Measurements from ENCODE around the gene DUOX2.
"Not testable (repeated sequence)": the region's sequence is repeated elsewhere in the genome, so short reads cannot be mapped to it uniquely, and the experiment has no call there.

The DUOX2 gene

GRCh38 chr15:45099549-45100165 is 14.3 kb downstream of the DUOX2 start:
- no peak for FAIRE-seq

GRCh38 chr15:45097466-45097865 is 16.5 kb downstream of the DUOX2 start:
- no peak for FAIRE-seq

- no peak for FAIRE-seq
Measured at GRCh38 chr15:45095661-45096060, 18.3 kb downstream of the DUOX2 start.

- no peak for FAIRE-seq
Measured at GRCh38 chr15:45094358-45094730, 19.6 kb downstream of the DUOX2 start.

- no peak for FAIRE-seq
Measured at GRCh38 chr15:45093622-45094357, 20.2 kb downstream of the DUOX2 start.

DNA sequence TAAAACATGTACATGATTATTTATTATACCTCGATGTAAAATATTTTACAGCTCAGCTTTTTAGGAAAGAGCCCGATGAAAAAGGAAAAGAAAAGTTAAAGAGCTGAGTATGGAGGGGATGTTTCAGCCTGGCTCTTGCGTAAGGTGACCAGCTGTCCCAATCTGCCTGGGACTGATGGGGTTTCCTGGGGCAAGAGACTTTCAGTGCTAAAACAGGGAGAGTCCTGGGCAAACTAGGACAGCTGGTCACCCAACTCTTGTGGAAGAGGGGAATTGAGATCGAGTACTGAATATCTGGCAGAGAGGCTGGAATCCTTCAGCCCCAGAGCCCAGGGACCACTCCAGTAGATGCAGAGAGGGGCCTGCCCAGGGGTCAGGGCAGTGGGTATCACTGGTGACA is 21.0 kb downstream of the DUOX2 start:
- FAIRE-seq, result no peak

- FAIRE-seq, result no peak
Measured at GRCh38 chr15:45091576-45091975, 22.4 kb downstream of the DUOX2 start.

DNA sequence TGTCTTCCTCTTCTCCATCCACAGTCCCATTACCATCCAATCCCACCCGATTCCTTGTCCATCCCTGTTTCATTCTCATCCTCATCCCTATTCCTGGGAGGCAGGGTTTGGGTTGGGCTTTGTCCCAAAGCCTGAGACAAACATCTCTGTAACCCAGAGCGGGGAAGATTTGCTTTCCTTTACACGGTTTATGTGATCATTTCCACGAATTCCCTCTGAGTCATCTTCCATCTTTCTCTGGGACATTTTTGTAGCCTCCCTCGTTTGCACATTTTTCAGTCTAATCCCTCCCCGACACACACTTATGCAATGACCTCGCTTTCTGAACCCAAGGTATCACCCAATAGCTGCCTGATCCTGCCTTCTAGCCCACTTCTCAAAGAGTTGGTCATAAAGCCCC is 22.8 kb downstream of the DUOX2 start:
- no peak for FAIRE-seq

DNA sequence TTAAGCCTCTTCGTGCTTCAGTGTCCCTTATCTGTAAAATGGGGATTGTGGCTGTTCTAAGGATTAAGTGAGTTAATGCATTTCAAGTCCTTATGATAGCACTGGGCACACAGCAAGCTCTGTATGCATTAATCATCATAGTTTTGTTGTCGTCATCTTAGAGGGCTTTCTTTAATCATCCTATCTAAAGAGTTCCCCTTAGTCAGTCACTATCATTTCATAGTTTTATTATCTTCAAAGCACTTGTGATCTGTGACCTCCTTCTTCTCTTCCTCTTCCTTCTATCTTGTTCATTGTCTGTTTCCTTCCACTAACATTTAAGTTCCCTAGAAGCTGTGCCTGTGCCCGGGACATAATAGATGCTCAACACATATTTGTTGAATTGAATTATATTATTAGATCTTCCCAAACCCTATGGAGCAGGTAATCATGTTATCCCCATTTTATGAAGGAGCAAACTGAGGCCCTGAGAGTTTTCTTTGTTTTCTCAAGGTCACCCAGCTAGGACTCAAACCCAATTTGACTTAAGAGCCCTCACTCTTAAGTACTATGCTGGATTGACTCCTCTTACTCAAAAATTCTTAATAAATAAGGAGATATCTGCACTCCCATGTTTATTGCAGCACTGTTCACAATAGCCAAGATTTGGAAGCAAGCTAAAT is 24.1 kb downstream of the DUOX2 start:
- no peak for FAIRE-seq

- no peak for FAIRE-seq
Measured at GRCh38 chr15:45088801-45089711, 24.9 kb downstream of the DUOX2 start.

DNA sequence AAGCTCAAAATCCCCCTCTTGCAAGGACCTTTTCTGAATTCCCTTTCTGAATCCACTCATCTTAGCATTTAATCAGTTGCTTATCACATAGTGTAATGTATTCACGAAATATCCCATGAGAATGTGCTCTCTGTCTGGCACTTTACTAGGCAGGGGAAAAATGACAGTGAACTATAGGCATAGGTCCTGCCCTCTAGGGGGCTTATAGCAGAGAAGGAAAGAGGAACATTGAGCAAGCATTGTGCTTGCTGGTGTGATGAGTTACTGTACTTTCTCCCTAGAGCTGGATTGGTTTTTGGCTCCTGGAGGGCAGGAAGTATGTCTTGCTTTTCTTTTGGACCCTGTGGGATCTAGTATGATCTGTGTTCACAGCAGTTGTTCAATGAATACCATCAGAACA is 26.5 kb downstream of the DUOX2 start:
- FAIRE-seq, result no peak

- no peak for FAIRE-seq
Measured at GRCh38 chr15:45084163-45084562, 29.8 kb downstream of the DUOX2 start.

GRCh38 chr15:45083223-45083622 is 30.7 kb downstream of the DUOX2 start:
- FAIRE-seq, result no peak

GRCh38 chr15:45082412-45082811 is 31.6 kb downstream of the DUOX2 start:
- not testable (repeated sequence) for FAIRE-seq

DNA sequence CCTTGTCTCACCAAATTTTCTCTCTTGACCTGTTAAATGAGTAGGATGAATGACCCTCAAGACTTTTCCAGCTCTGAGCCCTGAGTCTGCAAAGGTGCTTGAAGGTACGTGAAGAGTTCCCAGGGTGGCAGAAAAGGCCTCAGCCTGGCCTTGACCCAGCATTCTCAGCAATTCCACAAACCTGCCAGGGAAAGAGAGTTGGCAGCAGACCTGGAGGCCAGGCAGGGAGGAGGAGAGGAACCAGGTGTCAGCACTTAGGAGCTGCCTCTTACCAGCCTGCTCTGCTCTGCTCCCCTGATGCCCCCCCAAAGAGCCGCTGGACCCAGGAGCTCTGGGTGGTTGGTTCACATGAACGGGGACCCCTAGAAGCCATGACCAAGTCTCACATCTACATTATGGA is 33.4 kb downstream of the DUOX2 start:
- not testable (repeated sequence) for FAIRE-seq

GRCh38 chr15:45079628-45080246 is 34.2 kb downstream of the DUOX2 start:
- FAIRE-seq, result not testable (repeated sequence)

DNA sequence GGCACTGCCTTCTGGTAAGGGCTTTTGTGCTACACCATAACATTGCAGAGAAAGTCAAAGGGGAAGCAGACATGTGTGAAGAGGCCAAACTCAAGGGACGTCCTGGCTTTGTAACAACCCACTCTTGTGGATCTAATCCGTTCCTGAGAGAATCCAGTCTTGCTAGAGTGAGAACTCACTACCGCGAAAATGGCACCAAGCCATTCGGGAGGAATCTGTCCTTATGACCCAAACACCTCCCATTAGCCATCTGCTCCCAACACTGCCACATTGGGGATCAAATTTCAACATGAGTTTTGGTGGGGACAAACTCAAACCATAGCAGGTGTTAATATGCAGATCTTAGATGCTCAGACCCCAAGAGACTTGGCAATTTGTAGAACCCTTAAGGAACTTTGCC is 34.8 kb downstream of the DUOX2 start:
- FAIRE-seq, result not testable (repeated sequence)

GRCh38 chr15:45077391-45077790 is 36.6 kb downstream of the DUOX2 start:
- FAIRE-seq, result not testable (repeated sequence)

DNA sequence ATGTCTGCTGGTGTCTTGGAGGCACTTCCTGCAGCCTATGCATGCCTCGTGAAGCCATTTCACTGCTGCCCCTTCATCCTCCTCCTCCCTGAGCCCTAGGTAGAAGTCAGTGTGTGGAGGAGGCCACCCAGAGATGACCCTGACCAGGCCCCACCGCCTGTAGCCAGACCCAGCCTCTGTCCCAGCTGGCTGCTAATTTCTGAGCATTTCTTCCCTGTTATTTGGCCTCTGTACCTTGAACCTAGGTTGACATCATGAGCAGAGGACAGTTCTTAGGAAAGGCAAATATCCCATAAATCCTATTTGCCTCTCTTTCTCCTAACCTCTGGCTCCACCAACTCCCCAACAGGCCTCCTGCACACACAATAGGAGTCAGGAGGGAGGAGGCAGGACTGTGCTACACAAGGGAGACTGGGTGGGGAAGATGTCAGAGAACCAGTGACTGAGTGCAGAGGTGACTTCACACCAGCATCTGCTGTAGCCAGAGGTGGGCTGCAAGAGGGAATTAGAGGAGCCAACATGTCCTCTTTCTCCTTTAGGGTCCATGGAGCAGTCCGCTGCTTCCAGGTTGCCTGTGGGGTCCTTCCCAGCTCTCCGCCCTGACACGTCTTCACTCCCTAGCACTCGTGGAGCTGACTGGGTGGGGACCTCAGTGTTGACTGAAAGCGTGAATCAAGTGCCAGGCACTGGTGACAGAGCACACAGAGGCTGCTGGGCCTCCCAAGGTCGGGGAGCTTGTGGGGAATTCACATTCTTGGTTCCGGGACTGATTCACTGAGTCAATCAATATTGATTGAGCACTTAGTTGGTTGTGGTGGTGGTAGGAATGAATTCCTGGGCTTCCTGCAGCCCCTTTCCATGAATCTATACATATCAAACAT is 38.3 kb downstream of the DUOX2 start:
- FAIRE-seq, result not testable (repeated sequence)

- FAIRE-seq, result not testable (repeated sequence)
Measured at GRCh38 chr15:45073602-45074001, 40.4 kb downstream of the DUOX2 start.

- FAIRE-seq, result not testable (repeated sequence)
Measured at GRCh38 chr15:45069942-45070360, 44.0 kb downstream of the DUOX2 start.
